Inflammatory macrophage treated with lipopolysaccharide for 1 hour (primary cell): ENCODE measurements around the gene RNH1.

ENCODE experiments used
- DNase-seq, 2 donors: peaks; one replicate each; pipeline ENCODE4 v3.0.0-alpha.2; 2020 to 2022

The RNH1 gene

DNA sequence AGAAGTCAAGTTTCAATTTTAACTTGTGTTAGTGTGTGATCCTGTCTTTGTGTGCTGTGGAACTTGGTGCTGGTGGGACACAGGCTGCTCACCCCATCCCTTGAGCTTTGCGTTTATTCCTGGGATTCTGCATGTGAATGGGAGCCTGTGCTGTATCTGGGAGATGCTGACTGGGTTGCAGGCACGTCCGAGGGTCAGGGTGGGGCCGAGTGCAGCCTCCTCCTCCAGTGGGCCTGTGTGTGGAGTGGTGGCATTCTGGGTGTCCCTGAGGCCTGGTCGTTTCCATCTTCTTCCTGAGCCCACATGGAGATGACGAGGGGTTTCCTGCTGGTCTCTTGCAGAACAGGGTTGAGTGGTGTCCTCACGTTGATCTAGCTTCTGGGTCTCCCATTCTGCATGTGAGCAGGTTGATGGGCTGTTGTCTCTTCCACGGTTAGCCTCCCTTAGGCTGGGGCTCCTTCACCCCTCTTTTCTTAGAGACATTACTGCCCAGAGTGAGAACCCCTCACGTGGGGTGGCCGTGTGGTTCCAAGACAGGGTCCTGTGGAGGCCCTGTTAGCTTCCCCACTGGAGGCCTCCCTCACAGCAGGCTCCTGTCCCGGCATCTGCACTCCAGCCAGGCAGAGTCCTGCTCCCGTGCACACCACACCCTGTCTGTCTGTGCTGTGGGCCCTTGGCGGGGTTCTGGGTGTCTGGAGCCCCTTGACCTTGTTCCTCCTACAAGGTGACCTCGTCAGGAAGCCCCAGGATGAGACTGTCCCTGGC is 52.1 kb downstream of the RNH1 start:
- no peak for DNase-seq

DNA sequence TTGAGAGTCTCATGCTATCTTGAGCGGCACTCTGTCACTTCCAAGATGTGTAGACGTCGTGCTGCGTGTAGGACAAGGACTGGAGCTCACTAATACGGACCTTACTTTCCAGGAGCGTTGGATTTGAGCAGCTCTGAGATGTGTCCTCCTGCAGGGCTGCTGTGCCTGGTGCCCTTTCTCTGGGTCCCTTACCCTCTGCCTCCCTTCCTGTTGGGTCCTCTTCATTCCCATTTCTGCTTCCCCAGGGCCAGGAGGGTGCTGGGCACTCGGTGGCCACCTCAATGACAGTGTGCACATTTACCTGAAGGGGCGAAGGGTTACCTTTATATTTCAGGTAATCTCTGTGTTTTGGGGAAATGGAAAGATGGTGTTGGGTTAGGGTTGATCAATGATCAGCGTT is 53.0 kb downstream of the RNH1 start:
- DNase-seq: no peak

DNA sequence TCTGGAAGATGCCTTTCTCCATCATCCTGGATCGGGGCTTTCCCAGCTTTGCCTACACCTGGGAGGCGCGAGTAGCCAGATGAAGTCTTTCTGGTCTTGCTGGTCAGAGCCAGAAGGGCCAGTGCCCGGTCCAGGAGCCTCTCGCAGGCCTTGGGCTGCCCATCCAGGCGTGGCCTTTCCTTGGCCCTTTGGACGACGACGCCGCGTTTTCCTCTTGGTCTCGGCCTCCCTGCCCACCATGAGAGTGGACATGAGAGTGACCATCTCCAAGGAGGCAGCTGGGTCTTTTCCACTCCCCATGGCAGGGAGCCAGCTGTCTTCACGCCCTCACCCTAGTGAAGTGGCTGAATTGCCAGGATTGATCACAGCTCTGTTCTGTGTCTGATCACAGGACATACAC is 53.5 kb downstream of the RNH1 start:
- DNase-seq: no peak

DNA sequence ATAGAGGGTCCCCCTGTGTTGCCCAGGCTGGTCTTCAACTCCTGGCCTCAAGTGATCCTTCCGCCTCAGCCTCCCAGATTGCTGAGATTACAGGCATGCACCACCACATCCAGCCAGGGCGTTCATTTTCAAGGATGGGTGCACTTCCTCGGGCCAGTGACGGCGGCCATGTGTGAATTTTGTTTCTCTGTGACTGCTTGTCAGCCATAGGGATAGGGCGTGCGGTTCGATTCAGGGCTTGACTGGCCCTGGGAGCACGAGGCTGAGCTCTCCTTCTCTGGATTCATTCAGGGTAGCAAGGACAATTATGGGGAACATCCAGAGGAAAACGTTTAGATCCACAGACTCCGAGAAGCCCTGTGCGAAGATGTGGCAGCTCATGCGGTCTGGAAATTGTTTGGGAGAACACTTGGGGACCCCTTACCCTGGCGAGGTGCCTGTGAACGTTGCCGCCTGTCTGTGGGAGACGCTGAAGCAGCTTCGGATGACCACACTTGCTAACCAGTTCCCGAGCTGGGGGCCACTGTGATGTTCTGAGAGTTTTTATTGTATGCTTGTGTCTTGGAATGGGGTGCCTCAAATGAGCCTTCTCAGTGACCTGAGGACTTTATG is 54.0 kb downstream of the RNH1 start:
- DNase-seq: no peak

GRCh38 chr11:452203-452744 is 54.8 kb downstream of the RNH1 start:
- DNase-seq: no peak

- DNase-seq: no peak
Observed at GRCh38 chr11:451738-452137, 55.3 kb downstream of the RNH1 start.

- peak; percentile 23 to 31 for DNase-seq
Observed at GRCh38 chr11:450809-451451, 56.1 kb downstream of the RNH1 start.

DNA sequence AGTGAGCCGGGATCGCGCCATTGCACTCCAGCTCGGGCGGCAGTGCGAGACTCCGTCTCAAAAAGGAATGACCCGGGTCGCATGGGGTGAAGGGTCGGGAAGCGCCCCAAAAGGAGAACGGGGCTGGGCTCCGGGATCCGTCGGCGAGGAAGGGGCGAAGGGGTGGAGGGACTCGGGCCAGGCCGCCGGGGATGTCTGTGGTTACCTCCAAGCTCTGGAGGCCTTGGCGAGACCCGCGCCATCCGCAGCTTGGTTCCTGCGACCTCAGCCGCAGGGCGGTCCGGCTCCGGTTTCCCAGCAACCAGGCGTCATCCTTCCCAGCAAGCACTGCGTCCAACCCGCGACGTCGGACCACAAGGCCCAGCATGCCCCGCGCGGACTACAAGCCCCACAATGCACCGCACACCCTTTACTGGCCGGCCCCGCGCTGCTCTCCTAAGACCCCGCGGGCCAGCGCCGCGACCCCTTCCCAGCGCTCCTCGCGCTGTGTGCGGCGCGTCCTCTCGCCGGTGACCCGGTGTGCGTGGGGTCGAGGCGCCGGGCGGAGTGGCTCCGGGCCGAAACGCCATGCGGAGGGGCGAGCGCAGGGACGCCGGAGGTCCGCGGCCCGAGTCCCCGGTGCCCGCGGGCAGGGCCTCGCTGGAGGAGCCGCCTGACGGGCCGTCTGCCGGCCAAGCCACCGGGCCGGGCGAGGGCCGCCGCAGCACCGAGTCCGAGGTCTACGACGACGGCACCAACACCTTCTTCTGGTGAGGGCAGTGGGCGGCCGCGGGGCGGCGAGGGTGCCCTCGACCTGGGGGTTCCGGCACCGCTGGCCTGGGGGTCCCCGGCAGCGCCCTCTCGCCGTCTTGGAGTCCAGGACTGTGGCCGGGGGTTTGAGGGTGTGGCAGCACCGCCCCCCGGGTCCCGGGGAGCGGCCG is 56.9 kb downstream of the RNH1 start, which contains the start of gene PTDSS2:
Gene PTDSS2 (plus strand): TSS at position 391 of the 920 bp plus-strand sequence. CDS start 177 bp downstream, at position 568.
- peak; percentile 88 to 92 for DNase-seq

DNA sequence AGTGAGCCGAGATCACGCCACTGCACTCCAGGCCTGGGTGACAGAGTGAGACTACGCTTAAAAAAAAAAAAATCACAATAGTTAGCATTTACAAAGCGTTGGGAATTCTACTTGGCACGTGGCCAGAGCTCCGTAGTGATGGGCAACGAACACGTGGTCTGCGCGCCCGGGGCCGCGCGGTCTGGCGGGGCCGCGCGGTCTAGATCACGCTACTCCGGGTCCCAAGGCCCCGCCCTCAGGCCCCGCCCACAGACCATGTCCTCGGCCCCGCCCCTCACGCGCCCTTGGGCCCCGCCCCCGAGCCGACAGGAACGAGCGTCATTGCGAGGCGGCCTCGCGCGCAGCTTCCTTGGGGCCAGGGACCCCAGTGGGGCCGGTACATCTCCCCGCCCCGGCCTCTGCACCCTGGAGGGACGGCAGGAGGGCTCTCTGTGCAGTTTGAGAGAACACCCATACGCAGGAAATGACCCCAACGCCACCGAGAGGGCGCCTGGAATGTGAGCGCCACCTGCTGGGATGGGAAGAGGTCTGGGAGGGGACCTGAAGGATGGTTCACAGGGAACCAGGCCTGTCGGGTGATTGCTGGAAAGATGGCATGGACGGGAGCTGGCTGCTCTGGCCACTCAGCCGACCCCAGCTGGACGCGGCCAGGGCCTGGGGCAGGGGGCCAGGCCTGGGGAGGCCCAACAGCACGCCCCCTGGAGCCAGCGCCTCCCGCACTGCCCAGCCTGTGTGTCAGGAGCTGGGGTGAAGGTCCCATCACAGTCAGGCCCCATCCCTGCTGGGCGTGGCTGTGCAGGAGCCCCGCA is 58.9 kb downstream of the RNH1 start:
- DNase-seq: peak; percentile 82 to 95

DNA sequence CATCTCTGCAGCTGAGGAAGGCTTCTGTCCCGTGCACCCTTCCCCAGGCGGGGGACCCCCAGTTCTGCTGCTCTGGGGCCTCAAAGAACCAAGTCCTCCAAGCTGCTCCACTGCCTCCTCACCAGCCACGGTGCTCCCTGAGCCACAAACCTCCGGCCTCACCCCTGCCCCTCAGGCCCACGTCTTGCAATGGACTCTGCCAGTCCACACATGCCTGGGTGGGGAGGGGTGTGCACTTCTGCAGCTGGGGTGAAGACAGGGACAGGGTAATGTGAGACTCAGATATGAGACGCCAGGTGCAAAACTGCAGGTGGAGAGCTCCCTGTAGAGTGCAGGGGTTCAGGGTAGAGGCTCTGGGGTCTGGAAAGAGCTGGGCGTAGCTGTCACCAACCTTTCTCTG is 60.2 kb downstream of the RNH1 start:
- DNase-seq: no peak

- DNase-seq: no peak
Observed at GRCh38 chr11:445765-446588, 61.1 kb downstream of the RNH1 start.
